ENCODE measurements around the gene ZNF598. TPM values are rescaled to one million over a fixed set of nuclear protein-coding genes. Genes with fewer than 3 reads are reported as not detected.
A peak's percentile ranks its signal among the peaks of the same experiment; 100 is the strongest.

The ZNF598 gene
- polyA plus RNA-seq, 1 of the 3 experiments (the other 2 are of a cell fraction), result 47.8 TPM

- Histone ChIP-seq H3K4me1 (ENCODE audit: control insufficient read depth in 1 of 2, insufficient read depth in 2 of 2, low read depth in 1 of 2, low read length in 1 of 2) (peaks cover 7 to 29% of the 10 kb centered on the region in 2 experiments; a peak in 2 of 4 replicates), H3K4me2 (peak overlapping the region; percentile 54; the same call in 1 of the 2 replicates), H3K9me2 (no peaks in the 10 kb centered on the region), H3K4me3 (ENCODE audit: low read depth in 2 of 2, low read length in 1 of 2) (peak overlapping the region; percentile 46 to 67; a peak in 1 of 4 replicates), H3K36me3 (replicated peaks in 1 of 2; ENCODE audit: control insufficient read depth in 1 of 2, insufficient read depth in 2 of 2, low read length in 1 of 2) (peaks cover 0 to 6% of the 10 kb centered on the region in 2 experiments), H3K27me3 (ENCODE audit: insufficient read depth) (no peaks in the 10 kb centered on the region), H3K9ac (0 out of 2 replicates have a peak overlapping the region, but pooled peaks have one; percentile 10), H2AFZ (ENCODE audit: low read depth) (no peak overlapping the region), H3F3A (replicated peaks; ENCODE audit: insufficient read depth) (peaks cover 9% of the 10 kb centered on the region), H3K9me3 (no peaks in the 10 kb centered on the region), H3K27ac (ENCODE audit: low read depth in 2 of 2, low read length in 1 of 2) (no peak overlapping the region; a peak in 1 of 4 replicates), H3K79me2 (ENCODE audit: insufficient read depth) (peaks cover 15% of the 10 kb centered on the region; the same call in 1 of the 2 replicates), H4K20me1 (ENCODE audit: insufficient read depth) (peaks cover 8% of the 10 kb centered on the region; the same call in 1 of the 2 replicates)
- 92% methylated on average over 16 of the region's 16 CpGs for WGBS (ENCODE audit: low lambda C conversion rate)
- DNase-seq, result no peak
- TF ChIP-seq MXI1 (IDR thresholded peaks at IDR 0.05; ENCODE audit: low read depth, low read length) (no peak), TCF12 (IDR thresholded peaks at IDR 0.05) (no peak), SIN3A (IDR thresholded peaks at IDR 0.05; ENCODE audit: borderline replicate concordance, low read depth, low read length) (no peak), JUND (IDR thresholded peaks at IDR 0.05) (no peak), POLR2AphosphoS5 (IDR thresholded peaks at IDR 0.05; ENCODE audit: low read depth, low read length) (no peak), PBX3 (IDR thresholded peaks at IDR 0.05) (no peak), RAD21 (IDR thresholded peaks at IDR 0.05; ENCODE audit: low read length) (no peak), ZBTB33 (IDR thresholded peaks at IDR 0.05; ENCODE audit: borderline replicate concordance, low read depth) (no peak), NRF1 (IDR thresholded peaks at IDR 0.05; ENCODE audit: low read depth, low read length) (no peak), RFX5 (IDR thresholded peaks at IDR 0.05; ENCODE audit: low read length) (no peak), SMC3 (IDR thresholded peaks at IDR 0.05; ENCODE audit: low read depth, low read length) (no peak), RCOR1 (IDR thresholded peaks at IDR 0.05; ENCODE audit: low read length) (no peak), EP300 (IDR thresholded peaks at IDR 0.05; ENCODE audit: borderline replicate concordance in 1 of 2, low read depth in 1 of 2, low read length in 1 of 2) (no peak), FOSL2 (IDR thresholded peaks at IDR 0.05; ENCODE audit: borderline replicate concordance, low read depth) (no peak), MEF2A (IDR thresholded peaks at IDR 0.05; ENCODE audit: borderline replicate concordance, low read depth) (no peak), RXRA (IDR thresholded peaks at IDR 0.05; ENCODE audit: borderline replicate concordance, low read depth) (no peak), TAF1 (IDR thresholded peaks at IDR 0.05; ENCODE audit: borderline replicate concordance, low read depth, low read length) (no peak), TEAD4 (IDR thresholded peaks at IDR 0.05; ENCODE audit: borderline replicate concordance, insufficient read depth) (no peak)
- TF ChIP-seq, protein P1, sequence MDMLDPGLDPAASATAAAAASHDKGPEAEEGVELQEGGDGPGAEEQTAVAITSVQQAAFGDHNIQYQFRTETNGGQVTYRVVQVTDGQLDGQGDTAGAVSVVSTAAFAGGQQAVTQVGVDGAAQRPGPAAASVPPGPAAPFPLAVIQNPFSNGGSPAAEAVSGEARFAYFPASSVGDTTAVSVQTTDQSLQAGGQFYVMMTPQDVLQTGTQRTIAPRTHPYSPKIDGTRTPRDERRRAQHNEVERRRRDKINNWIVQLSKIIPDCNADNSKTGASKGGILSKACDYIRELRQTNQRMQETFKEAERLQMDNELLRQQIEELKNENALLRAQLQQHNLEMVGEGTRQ (IDR thresholded peaks at IDR 0.05; ENCODE audit: borderline replicate concordance, low read depth, low read length), result no peak
- TF ChIP-seq, protein P2, sequence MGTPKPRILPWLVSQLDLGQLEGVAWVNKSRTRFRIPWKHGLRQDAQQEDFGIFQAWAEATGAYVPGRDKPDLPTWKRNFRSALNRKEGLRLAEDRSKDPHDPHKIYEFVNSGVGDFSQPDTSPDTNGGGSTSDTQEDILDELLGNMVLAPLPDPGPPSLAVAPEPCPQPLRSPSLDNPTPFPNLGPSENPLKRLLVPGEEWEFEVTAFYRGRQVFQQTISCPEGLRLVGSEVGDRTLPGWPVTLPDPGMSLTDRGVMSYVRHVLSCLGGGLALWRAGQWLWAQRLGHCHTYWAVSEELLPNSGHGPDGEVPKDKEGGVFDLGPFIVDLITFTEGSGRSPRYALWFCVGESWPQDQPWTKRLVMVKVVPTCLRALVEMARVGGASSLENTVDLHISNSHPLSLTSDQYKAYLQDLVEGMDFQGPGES (IDR thresholded peaks at IDR 0.05; ENCODE audit: low read depth, low read length), result no peak
- CTCF ChIA-PET, result interaction anchor here (1.3 to 6.5 kb wide), 5 partner anchors 14 to 126 kb away, joined by 3 to 68 read pairs (median 25); no protein-coding TSS in a partner anchor
- POLR2A ChIA-PET, result no interaction called here
Measured at GRCh38 chr16:2025878-2026460, 16.3 kb upstream of the ZNF598 start.

All from SK-N-SH (cell line).